Measurements from ENCODE around the gene BCL6B. TPM values are rescaled to one million over a fixed set of nuclear protein-coding genes. Genes with fewer than 3 reads are reported as not detected.

BCL6B gene
- total and polyA plus RNA-seq, 2 of the 4 experiments (the other 2 are of a cell fraction): not detected

GRCh38 chr17:7041607-7042500 lies 19.0 kb downstream of the BCL6B start:
- BruUV-seq (replicated peaks): no TSS peak
- H2BK20ac ChIP-seq (ENCODE audit: low read depth, low read length): no peak overlapping the region

More at GRCh38 chr17:7041607-7042500, 19.0 kb downstream of the BCL6B start:
- Histone ChIP-seq H3K14ac (replicated peaks; ENCODE audit: low read depth, low read length) (no peak overlapping the region), H4K20me1 (ENCODE audit: insufficient read depth, low read length) (no peaks in the 10 kb centered on the region), H3K9me1 (ENCODE audit: insufficient read depth, low read length) (no peaks in the 10 kb centered on the region), H3K9me3 (ENCODE audit: control insufficient read depth, insufficient read depth, low read length) (no peaks in the 10 kb centered on the region), H3K4me2 (ENCODE audit: low read depth, low read length) (no peak overlapping the region), H3K36me3 (ENCODE audit: control insufficient read depth, insufficient read depth, low read length) (no peaks in the 10 kb centered on the region), H2AK9ac (replicated peaks; ENCODE audit: low read depth, low read length, poor library complexity) (peak overlapping the region; percentile 34), H3K9ac (ENCODE audit: low read depth, low read length) (no peak overlapping the region), H2BK5ac (ENCODE audit: low read depth, low read length, poor library complexity, severe bottlenecking) (no peak overlapping the region), H3K4ac (ENCODE audit: low read depth, low read length) (no peak overlapping the region), H3K27ac (ENCODE audit: insufficient read depth, low read length) (no peak overlapping the region), H2BK15ac (ENCODE audit: low read depth, low read length) (no peak overlapping the region), H3K4me1 (ENCODE audit: control insufficient read depth, insufficient read depth, low read length) (peaks cover 6% of the 10 kb centered on the region), H4K8ac (ENCODE audit: low read depth in 2 of 2, low read length in 2 of 2) (no peak overlapping the region), H3K56ac (ENCODE audit: extremely low read depth, insufficient read depth, low read length) (no peak overlapping the region), H4K5ac (ENCODE audit: low read depth, low read length) (no peak overlapping the region), H2AK5ac (ENCODE audit: low read depth, low read length) (no peak overlapping the region), H3K23ac (ENCODE audit: low read depth, low read length) (no peak overlapping the region), H2BK120ac (ENCODE audit: low read depth, low read length) (no peak overlapping the region), H2AFZ (replicated peaks; ENCODE audit: low read length, poor library complexity) (peak overlapping the region; percentile 71), H3K79me1 (ENCODE audit: low read depth in 1 of 2, low read length in 2 of 2) (0 out of 4 replicates have a peak, but pooled peaks cover 0 to under 1% of the 10 kb centered on the region in 2 experiments), H3K18ac (ENCODE audit: low read depth, low read length) (no peak overlapping the region), H3K4me3 (ENCODE audit: insufficient read depth, low read depth, low read length) (no peak overlapping the region), H4K91ac (ENCODE audit: insufficient read depth, low read depth, low read length) (no peak overlapping the region), H3K27me3 (ENCODE audit: control insufficient read depth, insufficient read depth, low read length) (peaks cover 29% of the 10 kb centered on the region)
- POLR2A ChIA-PET (ENCODE audit: unreplicated experiment): no interaction called here
- dilution Hi-C loops (cut with HindIII; ENCODE audit: low sequenced_read_pairs, unreplicated experiment) (no loop called here), intact Hi-C loops (cut with micrococcal nuclease) (loop anchor here (10.0 kb wide), 1 partner anchor 523 kb away; the partner anchor contains the start of gene SENP3), in situ Hi-C loops (cut with MboI; ENCODE audit: low sequenced_read_pairs) (loop anchor here (10.0 kb wide), 1 partner anchor 263 kb away; the partner anchor contains the start of gene EIF5A)
- CTCF ChIA-PET: no interaction called here
- TF ChIP-seq MAZ (IDR thresholded peaks at IDR 0.05; ENCODE audit: borderline replicate concordance, low read depth, low read length) (no peak), RAD21 (IDR thresholded peaks at IDR 0.05; ENCODE audit: low read length) (no peak), RFX5 (IDR thresholded peaks at IDR 0.05; ENCODE audit: low read depth, low read length) (no peak), CEBPB (IDR thresholded peaks at IDR 0.05; ENCODE audit: low read depth, low read length) (no peak), SMC3 (IDR thresholded peaks at IDR 0.05; ENCODE audit: low read depth, low read length) (no peak), NFE2L2 (IDR thresholded peaks at IDR 0.05; ENCODE audit: low read depth, low read length) (no peak)
- TF ChIP-seq, protein P1, sequence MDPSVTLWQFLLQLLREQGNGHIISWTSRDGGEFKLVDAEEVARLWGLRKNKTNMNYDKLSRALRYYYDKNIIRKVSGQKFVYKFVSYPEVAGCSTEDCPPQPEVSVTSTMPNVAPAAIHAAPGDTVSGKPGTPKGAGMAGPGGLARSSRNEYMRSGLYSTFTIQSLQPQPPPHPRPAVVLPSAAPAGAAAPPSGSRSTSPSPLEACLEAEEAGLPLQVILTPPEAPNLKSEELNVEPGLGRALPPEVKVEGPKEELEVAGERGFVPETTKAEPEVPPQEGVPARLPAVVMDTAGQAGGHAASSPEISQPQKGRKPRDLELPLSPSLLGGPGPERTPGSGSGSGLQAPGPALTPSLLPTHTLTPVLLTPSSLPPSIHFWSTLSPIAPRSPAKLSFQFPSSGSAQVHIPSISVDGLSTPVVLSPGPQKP (IDR thresholded peaks at IDR 0.05; ENCODE audit: borderline replicate concordance, low read depth, low read length): no peak
- no peak for DNase-seq
- ATAC-seq (ENCODE audit: low read depth): no peak
- 16% methylated on average over 26 of the region's 43 CpGs; no CpG with 5 or more reads in 1 of the 2 experiments for WGBS, 2 experiments (ENCODE audit: extremely low coverage in 2 of 2, insufficient read length in 1 of 2)
